ENCODE measurements around the gene CMA1. TPM values are rescaled to one million over a fixed set of nuclear protein-coding genes. Genes with fewer than 3 reads are reported as not detected.

CMA1 gene
- total and polyA plus RNA-seq, 2 experiments from 2014 or later, result not detected

- Histone ChIP-seq H3K4me3 (no peak overlapping the region), H3K27ac (ENCODE audit: low read depth) (no peak overlapping the region), H2AFZ (no peak overlapping the region), H3K4me1 (ENCODE audit: insufficient read depth) (no peaks in the 10 kb centered on the region), H3F3A (replicated peaks; ENCODE audit: low read depth) (no peaks in the 10 kb centered on the region), H3K4me2 (no peak overlapping the region), H3K27me3 (ENCODE audit: insufficient read depth) (no peaks in the 10 kb centered on the region), H3K9me2 (ENCODE audit: insufficient read depth) (peaks cover 5% of the 10 kb centered on the region; the same call in 1 of the 2 replicates), H4K20me1 (replicated peaks; ENCODE audit: insufficient read depth) (no peaks in the 10 kb centered on the region), H3K79me2 (replicated peaks; ENCODE audit: insufficient read depth) (no peaks in the 10 kb centered on the region), H3K36me3 (ENCODE audit: insufficient read depth) (no peaks in the 10 kb centered on the region)
- no peaks in the 10 kb centered on the region; the same call in 2 of the 3 replicates for H3K36me3 Mint-ChIP-seq (ENCODE audit: low read depth)
- no peaks in the 10 kb centered on the region for H3K27me3 Mint-ChIP-seq (ENCODE audit: insufficient read depth, low read depth, poor library complexity)
- no peak overlapping the region for H3K27ac Mint-ChIP-seq
- TF ChIP-seq STAT1 (IDR thresholded peaks at IDR 0.05; ENCODE audit: unreplicated experiment), result no peak
- no peak for TF ChIP-seq CREB1 (CRISPR knock-in tag; IDR thresholded peaks at IDR 0.05; ENCODE audit: low read depth)
- no peak for TF ChIP-seq NANOG (IDR thresholded peaks at IDR 0.05; ENCODE audit: borderline replicate concordance)
- no peak for TF ChIP-seq POLR2AphosphoS5 (IDR thresholded peaks at IDR 0.05; ENCODE audit: low read depth)
- no peak for TF ChIP-seq ZNF114 (CRISPR knock-in tag; IDR thresholded peaks at IDR 0.05)
- TF ChIP-seq ZNF462 (CRISPR knock-in tag; IDR thresholded peaks at IDR 0.05), result no peak
- TF ChIP-seq ZNF331 (CRISPR knock-in tag; IDR thresholded peaks at IDR 0.05; ENCODE audit: low read depth), result no peak
- TF ChIP-seq EZH2 (IDR thresholded peaks at IDR 0.05; ENCODE audit: low read depth, unreplicated experiment), result no peak
- TF ChIP-seq REST (IDR thresholded peaks at IDR 0.05; ENCODE audit: unreplicated experiment), result no peak
- TF ChIP-seq, protein P1, sequence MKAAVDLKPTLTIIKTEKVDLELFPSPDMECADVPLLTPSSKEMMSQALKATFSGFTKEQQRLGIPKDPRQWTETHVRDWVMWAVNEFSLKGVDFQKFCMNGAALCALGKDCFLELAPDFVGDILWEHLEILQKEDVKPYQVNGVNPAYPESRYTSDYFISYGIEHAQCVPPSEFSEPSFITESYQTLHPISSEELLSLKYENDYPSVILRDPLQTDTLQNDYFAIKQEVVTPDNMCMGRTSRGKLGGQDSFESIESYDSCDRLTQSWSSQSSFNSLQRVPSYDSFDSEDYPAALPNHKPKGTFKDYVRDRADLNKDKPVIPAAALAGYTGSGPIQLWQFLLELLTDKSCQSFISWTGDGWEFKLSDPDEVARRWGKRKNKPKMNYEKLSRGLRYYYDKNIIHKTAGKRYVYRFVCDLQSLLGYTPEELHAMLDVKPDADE (IDR thresholded peaks at IDR 0.05), result no peak
- no peak for TF ChIP-seq JUNB (IDR thresholded peaks at IDR 0.05; ENCODE audit: unreplicated experiment)
- TF ChIP-seq, protein P2, sequence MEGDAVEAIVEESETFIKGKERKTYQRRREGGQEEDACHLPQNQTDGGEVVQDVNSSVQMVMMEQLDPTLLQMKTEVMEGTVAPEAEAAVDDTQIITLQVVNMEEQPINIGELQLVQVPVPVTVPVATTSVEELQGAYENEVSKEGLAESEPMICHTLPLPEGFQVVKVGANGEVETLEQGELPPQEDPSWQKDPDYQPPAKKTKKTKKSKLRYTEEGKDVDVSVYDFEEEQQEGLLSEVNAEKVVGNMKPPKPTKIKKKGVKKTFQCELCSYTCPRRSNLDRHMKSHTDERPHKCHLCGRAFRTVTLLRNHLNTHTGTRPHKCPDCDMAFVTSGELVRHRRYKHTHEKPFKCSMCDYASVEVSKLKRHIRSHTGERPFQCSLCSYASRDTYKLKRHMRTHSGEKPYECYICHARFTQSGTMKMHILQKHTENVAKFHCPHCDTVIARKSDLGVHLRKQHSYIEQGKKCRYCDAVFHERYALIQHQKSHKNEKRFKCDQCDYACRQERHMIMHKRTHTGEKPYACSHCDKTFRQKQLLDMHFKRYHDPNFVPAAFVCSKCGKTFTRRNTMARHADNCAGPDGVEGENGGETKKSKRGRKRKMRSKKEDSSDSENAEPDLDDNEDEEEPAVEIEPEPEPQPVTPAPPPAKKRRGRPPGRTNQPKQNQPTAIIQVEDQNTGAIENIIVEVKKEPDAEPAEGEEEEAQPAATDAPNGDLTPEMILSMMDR (conservative IDR thresholded peaks at IDR 0.05; ENCODE audit: low read depth in 2 of 2), result no peak
- no peak for TF ChIP-seq EZH2phosphoT487 (IDR thresholded peaks at IDR 0.05; ENCODE audit: unreplicated experiment)
- DNase-seq (ENCODE audit: low spot score) (no peak), ATAC-seq (no peak)
- H3K4me3 Mint-ChIP-seq, result no peak overlapping the region
- peaks cover 3% of the 10 kb centered on the region; the same call in 1 of the 3 replicates for H3K4me1 Mint-ChIP-seq
- no peaks in the 10 kb centered on the region; the same call in 2 of the 3 replicates for H3K9me3 Mint-ChIP-seq
Observed at GRCh38 chr14:24461336-24461735, 46.7 kb downstream of the CMA1 start.

Data from GM23338 (cell line).